ENCODE measurements around the gene FOXE1.

Gene FOXE1

GRCh38 chr9:97866300-97866699 is 13.3 kb downstream of the FOXE1 start:
- no peak for DNase-seq (ENCODE audit: low read depth, low spot score)

DNA sequence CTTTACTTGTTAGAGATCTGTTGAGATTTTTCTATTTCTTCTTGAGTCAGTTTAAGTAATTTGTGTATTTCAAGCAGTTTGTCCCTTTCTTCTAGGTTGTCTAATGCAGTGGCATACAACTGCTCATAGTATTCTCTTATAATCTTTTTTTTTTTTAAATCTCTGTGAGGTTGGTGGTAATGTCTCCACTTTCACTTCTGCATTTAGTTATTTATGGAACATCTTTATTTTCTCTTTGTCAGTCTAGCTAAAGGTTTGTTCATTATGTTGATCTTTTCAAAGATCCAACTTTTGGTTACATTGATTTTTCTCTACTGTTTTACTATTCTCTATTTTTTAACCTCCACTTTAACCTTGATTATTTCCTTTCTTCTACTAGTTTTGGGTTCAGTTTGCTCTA is 13.8 kb downstream of the FOXE1 start:
- no peak for DNase-seq (ENCODE audit: low read depth, low spot score)

DNA sequence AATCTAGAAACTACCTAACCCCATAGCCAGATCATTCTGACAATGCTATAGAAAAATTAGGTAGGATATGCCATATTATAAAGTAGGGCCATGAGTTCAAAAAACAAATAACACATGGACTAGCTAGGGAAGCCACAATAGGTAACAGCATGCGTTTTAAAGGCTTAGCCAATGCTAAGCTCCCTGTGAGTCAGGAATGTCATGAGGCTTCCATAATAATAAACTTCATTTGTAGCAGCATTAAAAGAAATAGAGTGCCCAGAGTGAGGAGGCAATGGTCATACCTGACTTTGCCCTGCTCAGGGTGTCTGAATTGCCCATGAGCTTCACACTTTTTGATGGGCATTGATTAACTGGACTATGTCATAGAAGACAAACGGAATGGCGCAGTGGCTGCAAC is 15.8 kb downstream of the FOXE1 start:
- DNase-seq (ENCODE audit: low read depth, low spot score) = no peak

DNA sequence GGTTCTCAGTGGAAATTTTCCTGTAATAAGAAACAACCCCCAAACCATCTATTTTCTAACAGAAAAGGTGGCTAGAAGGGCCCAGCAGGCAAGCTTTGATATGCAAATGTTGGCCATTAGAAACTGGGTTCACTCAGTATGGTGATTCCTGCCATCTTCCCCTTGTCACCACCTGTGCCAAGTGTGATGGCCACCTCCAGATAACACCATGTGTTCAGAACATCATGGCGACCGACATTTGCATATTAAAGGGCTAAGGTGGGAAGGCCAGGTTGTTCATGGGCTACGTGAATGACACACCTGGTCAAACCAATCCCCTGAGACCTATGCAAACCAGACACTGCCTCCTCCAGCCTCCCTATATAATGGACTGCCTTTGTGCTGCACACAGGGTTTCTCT is 20.4 kb downstream of the FOXE1 start:
- DNase-seq (ENCODE audit: low read depth, low spot score) = no peak

GRCh38 chr9:97873882-97874281 is 20.9 kb downstream of the FOXE1 start:
- DNase-seq (ENCODE audit: low read depth, low spot score) = no peak

- DNase-seq (ENCODE audit: low read depth, low spot score) = no peak
These were observed 21.6 kb downstream of the FOXE1 start for GRCh38 chr9:97874624-97875023.

DNA sequence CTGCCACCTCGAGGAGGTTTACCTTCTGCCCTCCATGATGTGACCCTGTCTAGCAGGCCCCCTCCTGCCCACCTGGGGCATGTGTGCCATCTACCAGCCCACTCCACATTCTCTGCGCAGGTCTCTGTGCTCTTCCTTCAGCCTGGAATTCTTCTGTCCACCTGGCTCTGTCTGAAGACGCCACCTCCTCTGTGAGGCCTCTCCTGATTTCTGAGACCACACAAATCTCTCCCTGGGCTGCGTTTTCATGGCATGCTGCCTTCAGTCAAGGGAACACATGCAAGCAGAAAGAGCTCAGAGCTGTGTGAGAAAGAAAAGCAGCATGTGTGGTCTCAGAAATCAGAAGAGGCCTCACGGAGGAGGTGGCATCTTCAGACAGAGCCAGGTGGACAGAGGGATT is 22.1 kb downstream of the FOXE1 start:
- no peak for DNase-seq (ENCODE audit: low read depth, low spot score)

GRCh38 chr9:97876061-97876460 is 23.0 kb downstream of the FOXE1 start:
- no peak for DNase-seq (ENCODE audit: low read depth, low spot score)

DNA sequence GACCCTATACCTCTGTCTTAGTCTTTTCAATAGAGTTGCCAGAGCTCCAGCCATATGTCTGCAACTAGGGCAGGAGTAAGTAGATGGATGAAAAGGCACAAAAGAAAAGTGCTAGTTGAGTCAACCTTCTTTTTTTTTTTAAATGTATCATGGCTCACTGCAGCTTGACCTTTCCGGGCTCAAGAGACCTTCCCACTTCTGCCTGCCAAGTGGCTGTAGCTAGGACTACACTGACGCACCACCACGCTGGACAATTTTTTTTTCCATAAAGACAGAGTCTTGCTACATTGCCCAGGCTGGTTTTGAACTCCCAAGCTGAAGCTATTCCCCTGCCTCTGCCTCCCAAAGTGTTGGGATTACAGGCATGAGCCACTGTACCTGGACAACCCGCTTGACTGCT is 27.3 kb downstream of the FOXE1 start:
- no peak for DNase-seq (ENCODE audit: low read depth, low spot score)

DNA sequence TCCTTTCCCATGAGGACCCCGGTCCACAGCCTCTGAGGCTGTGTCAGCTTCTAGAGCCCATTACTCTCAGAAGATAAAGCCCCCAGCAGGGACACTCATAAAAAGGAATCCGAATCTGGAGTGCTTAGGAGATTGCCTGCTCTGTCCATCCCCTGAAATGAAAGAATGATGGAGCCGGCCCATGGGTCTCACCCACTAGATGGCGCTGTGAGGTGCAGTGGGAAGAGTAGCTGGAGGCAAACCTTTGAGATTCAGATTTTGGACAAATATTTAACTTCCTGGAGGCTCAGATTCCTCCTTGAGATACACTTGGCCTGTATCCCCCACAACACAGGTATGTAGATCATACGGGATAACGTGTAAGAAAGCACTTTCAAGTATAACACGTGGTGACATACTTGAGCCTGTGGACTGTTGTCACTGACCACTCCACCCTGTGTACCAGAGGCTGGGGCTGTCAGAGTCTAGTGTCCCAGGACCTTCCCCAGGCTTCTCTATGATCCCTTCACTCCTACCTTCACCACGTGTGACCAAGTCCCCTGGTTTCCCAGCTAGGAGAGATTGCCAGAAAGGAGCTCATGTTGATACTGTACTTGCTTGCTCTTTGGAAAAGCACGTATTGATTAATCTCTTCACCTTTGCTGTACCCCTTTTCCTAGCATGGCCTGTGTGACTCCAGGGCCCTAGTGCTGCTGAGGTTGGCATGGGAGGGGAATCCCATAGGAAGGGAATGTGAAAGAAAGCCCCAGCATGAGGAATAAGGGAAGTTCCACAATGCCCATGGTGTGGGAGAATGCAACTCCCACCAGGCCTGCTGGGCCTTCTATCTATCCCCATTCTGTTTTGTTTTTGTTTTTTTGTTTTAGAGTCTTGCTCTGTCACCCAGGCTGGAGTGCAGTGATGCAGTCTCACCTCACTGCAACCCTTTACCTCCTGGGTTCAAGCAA is 37.2 kb downstream of the FOXE1 start:
- no peak for DNase-seq (ENCODE audit: low read depth, low spot score)

GRCh38 chr9:97891736-97892135 is 38.7 kb downstream of the FOXE1 start:
- DNase-seq (ENCODE audit: low read depth, low spot score) = no peak

DNA sequence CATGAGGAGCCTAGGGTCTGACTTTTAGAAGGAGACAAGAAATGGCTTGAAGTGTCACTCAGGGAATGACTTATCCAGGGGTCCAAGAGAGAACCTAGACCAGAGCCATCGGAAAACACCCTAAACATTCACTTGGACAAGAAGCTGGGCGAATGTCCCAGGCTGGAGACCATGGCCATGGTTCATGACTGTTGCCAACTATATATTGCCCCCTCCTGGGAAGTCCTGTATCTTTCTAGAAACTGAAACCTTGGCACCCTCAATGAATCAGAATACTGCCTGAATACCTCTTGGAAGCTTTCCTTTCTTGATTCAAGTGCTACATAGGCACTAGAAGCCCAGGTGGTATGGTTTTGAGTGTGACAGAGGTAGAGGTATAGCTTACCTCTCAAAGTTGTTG is 39.4 kb downstream of the FOXE1 start:
- no peak for DNase-seq (ENCODE audit: low read depth, low spot score)

DNA sequence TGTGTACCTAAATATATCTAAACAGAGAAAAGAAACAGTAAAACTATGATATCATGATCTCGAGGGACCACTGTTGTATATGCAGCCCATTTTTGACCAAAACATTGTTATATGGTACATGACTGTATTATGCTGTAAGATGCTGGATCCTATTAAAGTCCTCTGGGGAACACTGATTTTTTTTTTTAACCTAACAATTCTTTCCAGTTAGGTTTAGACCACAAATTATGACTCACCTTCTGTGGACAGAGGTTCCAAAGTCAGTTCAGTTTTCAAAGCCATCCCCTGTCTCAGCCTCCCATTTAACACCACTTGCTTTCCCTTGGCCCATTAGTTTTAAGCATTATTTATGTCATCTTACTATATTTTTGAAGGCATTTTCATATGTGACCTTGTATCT is 42.2 kb downstream of the FOXE1 start:
- DNase-seq (ENCODE audit: low read depth, low spot score) = no peak

DNA sequence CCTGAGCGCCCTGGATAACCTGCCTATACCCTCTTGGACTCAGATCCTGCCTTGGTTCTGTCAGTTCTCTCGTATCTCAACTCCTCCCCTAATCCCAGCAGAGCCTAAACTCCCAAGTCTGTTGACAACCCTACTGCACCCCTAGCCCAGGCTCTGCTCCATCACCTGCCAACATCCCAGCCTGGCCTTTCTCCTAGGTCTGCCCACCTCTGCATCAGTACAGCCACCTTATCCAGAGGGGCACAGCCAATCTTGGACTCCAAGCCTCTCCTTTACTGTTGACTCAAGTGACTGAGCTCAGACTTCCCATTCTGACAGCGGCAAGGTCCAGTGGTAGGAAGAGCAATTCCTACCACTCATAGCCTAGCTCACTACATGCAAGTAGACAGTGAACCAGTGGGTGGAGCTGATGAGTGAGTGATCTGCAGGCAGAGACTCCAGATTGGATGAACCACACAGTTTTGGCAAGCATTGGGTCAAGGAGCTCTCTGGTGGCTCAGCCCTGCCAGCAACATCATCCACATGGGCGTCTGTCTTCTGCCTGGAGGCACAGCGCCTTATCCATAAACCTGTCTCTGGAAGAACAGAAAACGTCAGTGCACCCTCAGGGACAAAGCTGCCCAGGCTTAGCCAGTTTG is 42.8 kb downstream of the FOXE1 start:
- peak; percentile 70 for DNase-seq (ENCODE audit: low read depth, low spot score)

GRCh38 chr9:97900103-97900737 is 47.2 kb downstream of the FOXE1 start:
- DNase-seq (ENCODE audit: low read depth, low spot score) = no peak

GRCh38 chr9:97900738-97901565 is 47.9 kb downstream of the FOXE1 start:
- DNase-seq (ENCODE audit: low read depth, low spot score) = no peak

DNA sequence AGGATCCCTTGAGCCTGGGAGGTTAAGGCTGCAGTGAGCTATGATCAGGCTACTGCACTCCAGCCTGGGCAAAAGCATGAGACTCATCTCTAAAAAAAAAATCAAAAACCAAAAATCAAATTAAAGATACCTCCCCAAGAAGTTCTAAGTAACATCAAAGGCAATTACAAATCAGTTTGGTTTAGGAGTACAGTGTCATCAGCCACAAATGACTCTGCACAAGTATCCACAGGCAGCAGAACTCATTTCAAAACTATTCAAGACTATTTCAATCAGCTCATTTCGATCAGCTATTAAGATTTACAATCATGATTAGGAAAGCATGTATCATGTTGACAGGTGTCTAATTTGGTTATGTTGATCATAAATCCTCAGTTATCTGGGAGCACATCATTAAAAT is 50.2 kb downstream of the FOXE1 start:
- no peak for DNase-seq (ENCODE audit: low read depth, low spot score)

GRCh38 chr9:97904725-97905124 is 51.7 kb downstream of the FOXE1 start:
- no peak for DNase-seq (ENCODE audit: low read depth, low spot score)

- no peak for DNase-seq (ENCODE audit: low read depth, low spot score)
These were observed 52.2 kb downstream of the FOXE1 start for GRCh38 chr9:97905228-97905627.
